Mesendoderm (in vitro differentiated cells): ENCODE data around the gene PRAMEF14.
"Not testable (repeated sequence)": the region's sequence is repeated elsewhere in the genome, so short reads cannot be mapped to it uniquely, and the experiment has no call there.

ENCODE experiments used
- DNase-seq: peaks from one replicate; pipeline ENCODE4 v3.0.0; 2013
- H2AK5ac ChIP-seq: 2 replicates; pipeline ENCODE4 v1.6.1; 2013; ENCODE audit warnings: low read length, inconsistent platforms
- H2BK120ac ChIP-seq: 2 replicates; pipeline ENCODE4 v1.6.1; 2013; ENCODE audit warnings: low read depth, mild to moderate bottlenecking, low read length, moderate library complexity, mixed read lengths
- H2BK15ac ChIP-seq: replicated peaks from 2 replicates; pipeline ENCODE4 v1.6.1; 2013; ENCODE audit warnings: low read depth, mild to moderate bottlenecking, moderate library complexity
- H2BK5ac ChIP-seq: 2 replicates; pipeline ENCODE4 v1.6.1; 2013; ENCODE audit warnings: low read length, inconsistent platforms
- H3K18ac ChIP-seq: 2 replicates; pipeline ENCODE4 v1.6.1; 2013; ENCODE audit warnings: mild to moderate bottlenecking, low read length, mixed read lengths
- H3K23ac ChIP-seq: one replicate; pipeline ENCODE4 v1.6.1; 2013; ENCODE audit warnings: low read length
- H3K27ac ChIP-seq: 2 replicates; pipeline ENCODE4 v1.5.1; 2013; ENCODE audit warnings: low read depth, mild to moderate bottlenecking, inconsistent platforms, low read length, moderate library complexity
- H3K27me3 ChIP-seq: 2 replicates; pipeline ENCODE4 v1.6.1; 2013; ENCODE audit warnings: low read length, control low read depth, mild to moderate bottlenecking, inconsistent platforms; ENCODE audit not compliant: insufficient read depth, poor library complexity
- H3K36me3 ChIP-seq: 2 replicates; pipeline ENCODE4 v1.6.1; 2013; ENCODE audit warnings: low read length, inconsistent platforms; ENCODE audit not compliant: control insufficient read depth, insufficient read depth
- H3K4ac ChIP-seq: one replicate; pipeline ENCODE4 v1.6.1; 2013; ENCODE audit warnings: low read depth, mild to moderate bottlenecking, low read length, moderate library complexity
- H3K4me1 ChIP-seq: 2 replicates; pipeline ENCODE4 v1.6.1; 2013; ENCODE audit warnings: low read depth, low read length, inconsistent platforms; ENCODE audit not compliant: control insufficient read depth
- H3K4me2 ChIP-seq: 2 replicates; pipeline ENCODE4 v1.6.1; 2013; ENCODE audit warnings: low read length
- H3K4me3 ChIP-seq: 2 replicates; pipeline ENCODE4 v1.5.1; 2013; ENCODE audit warnings: mild to moderate bottlenecking, low read length
- H3K56ac ChIP-seq: one replicate; pipeline ENCODE4 v1.6.1; 2013; ENCODE audit warnings: low read length
- H3K79me1 ChIP-seq: 2 replicates; pipeline ENCODE4 v1.6.1; 2013; ENCODE audit warnings: low read length, inconsistent platforms
- H3K79me2 ChIP-seq: 2 replicates; pipeline ENCODE4 v1.6.1; 2013; ENCODE audit warnings: mild to moderate bottlenecking, low read length; ENCODE audit not compliant: control insufficient read depth, insufficient read depth
- H3K9ac ChIP-seq: 2 replicates; pipeline ENCODE4 v1.6.1; 2013; ENCODE audit warnings: low read length, inconsistent platforms
- H4K5ac ChIP-seq: one replicate; pipeline ENCODE4 v1.6.1; 2013; ENCODE audit warnings: low read length
- H4K8ac ChIP-seq: one replicate; pipeline ENCODE4 v1.6.1; 2013; ENCODE audit warnings: low read depth, mild to moderate bottlenecking, control low read depth, low read length, moderate library complexity
- WGBS: extraction: QIAGEN DNeasy Blood & Tissue Kit; methylation state at CpG from one replicate; pipeline ENCODE4 v1.1.7; 2013; ENCODE audit warnings: low lambda C conversion rate, missing lambda C conversion rate; ENCODE audit not compliant: insufficient coverage; ENCODE audit errors: extremely low coverage; 5-methylcytosine and 5-hydroxymethylcytosine counted together

PRAMEF14 gene

DNA sequence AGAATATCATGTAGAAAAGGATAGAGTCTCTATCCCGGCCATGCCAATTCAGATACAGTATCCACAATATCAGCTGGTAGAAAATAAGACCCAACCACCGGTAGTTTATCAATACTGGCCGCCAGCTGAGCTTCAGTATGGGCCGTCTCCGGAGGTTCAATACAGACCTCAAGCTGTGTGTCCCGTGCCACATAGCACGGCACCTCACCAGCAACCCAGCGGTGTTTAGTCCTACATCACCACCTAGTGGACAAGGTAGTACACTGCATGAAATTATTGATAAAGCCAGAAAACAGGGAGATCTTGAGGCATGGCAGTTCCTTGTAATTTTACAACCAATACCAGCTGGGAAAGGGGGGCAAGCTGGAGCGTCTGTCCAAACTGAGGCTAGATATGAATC is 7.5 kb upstream of the PRAMEF14 start:
- not testable (repeated sequence) for H3K18ac ChIP-seq, H3K4me3 ChIP-seq, H3K27ac ChIP-seq, H2BK15ac ChIP-seq, H3K56ac ChIP-seq, H2BK5ac ChIP-seq, H3K79me1 ChIP-seq, H2AK5ac ChIP-seq, H3K9ac ChIP-seq, H3K23ac ChIP-seq, H2BK120ac ChIP-seq, H3K4ac ChIP-seq, H3K27me3 ChIP-seq, H3K4me2 ChIP-seq, H3K4me1 ChIP-seq, DNase-seq, H4K5ac ChIP-seq, H4K8ac ChIP-seq, H3K79me2 ChIP-seq, H3K36me3 ChIP-seq
- WGBS = no CpG with 5 or more reads among the region's 9 CpGs

- H3K4ac ChIP-seq, H3K79me1 ChIP-seq, H3K9ac ChIP-seq, H2BK5ac ChIP-seq, H2BK120ac ChIP-seq, H4K8ac ChIP-seq, H3K4me3 ChIP-seq, H3K4me2 ChIP-seq, H4K5ac ChIP-seq, H2AK5ac ChIP-seq, H3K27ac ChIP-seq, H3K36me3 ChIP-seq, H2BK15ac ChIP-seq, H3K56ac ChIP-seq, H3K23ac ChIP-seq, H3K4me1 ChIP-seq, H3K27me3 ChIP-seq, H3K18ac ChIP-seq, H3K79me2 ChIP-seq: not testable (repeated sequence)
- DNase-seq = peak; percentile 32
- WGBS = no CpG with 5 or more reads among the region's 8 CpGs
Measured at GRCh38 chr1:13353476-13353875, 6.5 kb upstream of the PRAMEF14 start.

DNA sequence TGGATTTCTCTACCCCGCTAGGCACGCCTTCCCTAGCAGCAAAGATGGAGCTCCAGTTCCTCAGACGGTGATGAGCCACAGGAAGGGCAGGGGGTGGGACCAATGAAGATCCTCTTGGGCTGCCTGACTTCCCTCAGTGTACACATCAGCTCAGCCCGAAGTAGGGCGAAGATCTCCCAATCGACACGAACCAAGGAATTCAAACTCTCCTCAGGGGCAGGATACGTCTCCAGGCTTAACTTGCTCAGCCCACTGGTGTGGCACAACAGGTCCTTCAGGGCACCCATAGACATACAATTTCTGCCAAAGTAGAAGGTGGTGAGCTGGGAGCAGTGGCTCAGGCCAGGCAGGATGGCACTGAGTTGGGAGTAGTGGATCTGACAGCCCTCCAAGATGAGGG is 4.4 kb downstream of the PRAMEF14 start:
- not testable (repeated sequence) for H4K5ac ChIP-seq, H3K4me3 ChIP-seq

GRCh38 chr1:13315281-13315680 is 31.7 kb downstream of the PRAMEF14 start, which contains the start of gene PRAMEF15:
TSS of gene PRAMEF15 (plus strand) at chr1:13315581. CDS start at chr1:13318408, 2,827 bp downstream.
- H4K8ac ChIP-seq, H3K23ac ChIP-seq: not testable (repeated sequence)
- WGBS = no CpG with 5 or more reads among the region's 4 CpGs

More for the DNA sequence above, 4.4 kb downstream of the PRAMEF14 start:
- H4K8ac ChIP-seq, H2BK15ac ChIP-seq, H3K4me2 ChIP-seq, H3K18ac ChIP-seq, H3K23ac ChIP-seq, H3K27me3 ChIP-seq, H2BK5ac ChIP-seq, H3K4ac ChIP-seq, H3K27ac ChIP-seq, H3K79me2 ChIP-seq, H3K9ac ChIP-seq, H2AK5ac ChIP-seq, H3K56ac ChIP-seq, H3K4me1 ChIP-seq, H2BK120ac ChIP-seq, DNase-seq, H3K36me3 ChIP-seq, H3K79me1 ChIP-seq: not testable (repeated sequence)
- no CpG with 5 or more reads among the region's 8 CpGs for WGBS

DNA sequence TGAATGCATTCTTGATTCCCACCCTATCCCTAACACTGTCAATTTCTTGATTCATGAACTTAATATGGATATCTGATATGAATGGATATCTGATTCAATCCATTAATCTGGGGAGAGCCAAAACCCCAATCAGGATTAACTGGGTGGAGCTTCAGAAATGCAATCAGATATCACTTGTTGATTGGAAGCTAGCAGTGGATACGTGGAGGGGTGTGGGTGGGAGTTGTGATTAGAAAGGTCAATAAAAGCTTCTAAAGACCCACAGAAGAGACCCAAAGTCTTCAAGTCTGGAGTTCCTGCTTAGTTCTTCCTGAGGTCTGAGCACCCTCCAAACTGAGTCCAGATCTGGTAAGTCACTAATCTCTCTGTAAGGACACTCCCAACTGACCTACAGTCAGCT is 43.7 kb downstream of the PRAMEF14 start, which contains the start of gene PRAMEF33:
Gene PRAMEF33 (plus strand): TSS at position 301 of the 400 bp plus-strand sequence. CDS start 2,416 bp downstream, outside the sequence.
- not testable (repeated sequence) for H3K27me3 ChIP-seq, H3K36me3 ChIP-seq, H3K79me1 ChIP-seq, H3K79me2 ChIP-seq, H3K4me2 ChIP-seq, H3K4me3 ChIP-seq, H2BK15ac ChIP-seq, H3K4ac ChIP-seq, H3K4me1 ChIP-seq, H2BK5ac ChIP-seq, H3K18ac ChIP-seq, H4K5ac ChIP-seq, DNase-seq, H3K9ac ChIP-seq, H4K8ac ChIP-seq, H3K27ac ChIP-seq, H3K23ac ChIP-seq, H2AK5ac ChIP-seq, H2BK120ac ChIP-seq, H3K56ac ChIP-seq
- no CpG with 5 or more reads among the region's 1 CpG for WGBS

More at GRCh38 chr1:13315281-13315680, 31.7 kb downstream of the PRAMEF14 start, which contains the start of gene PRAMEF15:
- H3K79me2 ChIP-seq, H3K4me3 ChIP-seq, H3K9ac ChIP-seq, H3K79me1 ChIP-seq, H3K27me3 ChIP-seq, H2BK15ac ChIP-seq, H3K36me3 ChIP-seq, H2AK5ac ChIP-seq, DNase-seq, H3K4ac ChIP-seq, H3K4me2 ChIP-seq, H4K5ac ChIP-seq, H3K4me1 ChIP-seq, H3K27ac ChIP-seq, H3K56ac ChIP-seq, H3K18ac ChIP-seq, H2BK120ac ChIP-seq, H2BK5ac ChIP-seq: not testable (repeated sequence)

DNA sequence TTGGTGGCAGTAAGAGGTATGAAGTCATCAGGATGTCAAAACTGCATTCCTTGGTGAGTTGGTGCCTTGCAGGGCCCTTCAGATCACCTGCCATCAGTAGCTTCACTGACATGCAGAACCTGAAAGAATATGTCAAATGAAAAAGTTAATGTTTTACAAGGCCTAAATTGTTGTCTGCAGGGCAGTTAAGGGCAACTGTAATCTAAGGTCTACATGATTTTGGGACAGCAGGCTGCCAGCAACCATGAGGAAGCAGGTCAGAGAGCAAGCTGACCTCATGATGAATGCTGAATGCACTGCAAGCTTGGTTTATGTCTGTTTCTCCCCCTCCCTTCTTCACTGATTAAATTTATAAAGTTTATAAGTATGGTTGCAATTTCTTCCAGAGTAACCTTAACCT is 44.7 kb downstream of the PRAMEF14 start:
- H2BK5ac ChIP-seq, H3K79me2 ChIP-seq, H3K36me3 ChIP-seq, DNase-seq, H3K79me1 ChIP-seq, H3K18ac ChIP-seq, H3K56ac ChIP-seq, H3K27me3 ChIP-seq, H3K4me3 ChIP-seq, H2BK120ac ChIP-seq, H4K8ac ChIP-seq, H3K4ac ChIP-seq, H2AK5ac ChIP-seq, H3K9ac ChIP-seq, H4K5ac ChIP-seq, H2BK15ac ChIP-seq, H3K4me1 ChIP-seq, H3K4me2 ChIP-seq, H3K27ac ChIP-seq, H3K23ac ChIP-seq: not testable (repeated sequence)
